Left lobe of liver (tissue), 2 donors: ENCODE measurements around the gene TEK. TPM values are rescaled to one million over a fixed set of nuclear protein-coding genes. Genes with fewer than 3 reads are reported as not detected.

Experiments used
- ATAC-seq: fragments of 200-7000 bp; cut with Tn5 transposase; one replicate; pipeline ENCODE4 v1.9.1; 2020; ENCODE audit warnings: mild to moderate bottlenecking, moderate library complexity
- DNase-seq: peaks from one replicate; pipeline ENCODE4 v3.0.0-alpha.2; 2020; ENCODE audit warnings: low spot score
- total RNA-seq: library from RNA; stranded (reverse); gene quantifications from one replicate; pipeline ENCODE4 v1.2.1, GENCODE V29; 2021
- donor health status: DM: no; HTN: no; CAD: no; lungs with moderate emphysema.
- donor health status: DM: no; HTN: yes; CAD: no.

The TEK gene
- total RNA-seq, 1 donor from 2014 or later, result 4.4 TPM

DNA sequence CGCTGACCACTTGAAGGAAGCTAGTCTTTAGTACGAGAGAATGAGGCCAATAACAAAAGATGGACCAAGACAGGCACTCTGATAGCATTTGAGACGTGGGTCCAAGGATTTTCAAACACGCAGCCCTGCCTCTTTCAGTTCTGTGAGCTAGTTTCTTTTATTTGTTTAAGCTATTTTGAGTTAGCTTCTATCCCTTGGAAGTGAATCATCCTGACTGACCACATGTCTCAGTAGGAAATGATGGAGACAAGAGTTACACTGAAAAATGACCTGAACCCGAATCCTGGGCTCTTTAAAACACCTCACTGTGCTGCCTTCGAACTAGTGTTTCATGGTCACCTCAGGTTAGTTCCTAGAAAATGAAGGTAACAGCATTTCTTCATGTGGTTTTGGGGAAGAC lies 9.9 kb downstream of the TEK start:
- ATAC-seq, result no peak

DNA sequence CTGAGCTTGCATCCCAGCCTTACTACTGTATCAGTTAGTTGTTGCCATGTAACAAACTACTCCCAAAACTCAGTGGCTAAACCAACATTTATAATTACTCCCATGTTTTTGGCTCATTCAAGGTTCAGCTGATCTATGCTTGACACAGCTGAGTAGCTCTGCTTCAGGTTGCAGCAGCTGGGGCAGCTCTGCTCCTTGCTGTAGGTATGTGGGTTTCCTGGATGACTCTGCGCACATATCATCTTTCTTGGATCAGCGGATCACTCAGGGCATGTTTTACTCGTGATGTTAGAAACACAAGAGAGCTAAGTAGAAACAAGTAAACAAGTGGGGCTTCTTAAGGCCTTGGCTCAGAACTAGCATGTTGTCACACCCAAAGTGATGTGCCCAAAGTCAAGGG lies 15.1 kb downstream of the TEK start:
- no peak for ATAC-seq
- no peak for DNase-seq

More for the DNA sequence above, 9.9 kb downstream of the TEK start:
- no peak for DNase-seq

DNA sequence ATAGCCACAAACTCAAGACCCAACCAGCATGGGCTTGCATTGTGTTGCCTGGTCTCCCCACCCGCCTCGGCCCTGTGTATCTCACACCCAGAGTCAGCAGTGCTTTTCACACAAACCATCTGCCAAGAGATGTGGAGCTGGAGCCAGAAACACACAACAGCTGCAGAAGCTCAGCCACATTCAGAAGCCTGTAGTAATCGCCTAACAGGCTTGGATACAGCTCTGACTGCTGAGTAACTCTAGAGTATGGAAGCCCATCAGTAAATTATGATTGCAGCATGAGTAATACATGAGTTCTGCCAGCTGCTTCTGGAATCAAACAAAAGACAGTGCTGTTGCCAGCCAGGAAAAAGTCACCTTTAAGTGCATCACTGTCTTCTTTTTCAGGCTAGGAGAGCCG lies 16.0 kb downstream of the TEK start:
- DNase-seq, result no peak
- peak; percentile 34 for ATAC-seq

DNA sequence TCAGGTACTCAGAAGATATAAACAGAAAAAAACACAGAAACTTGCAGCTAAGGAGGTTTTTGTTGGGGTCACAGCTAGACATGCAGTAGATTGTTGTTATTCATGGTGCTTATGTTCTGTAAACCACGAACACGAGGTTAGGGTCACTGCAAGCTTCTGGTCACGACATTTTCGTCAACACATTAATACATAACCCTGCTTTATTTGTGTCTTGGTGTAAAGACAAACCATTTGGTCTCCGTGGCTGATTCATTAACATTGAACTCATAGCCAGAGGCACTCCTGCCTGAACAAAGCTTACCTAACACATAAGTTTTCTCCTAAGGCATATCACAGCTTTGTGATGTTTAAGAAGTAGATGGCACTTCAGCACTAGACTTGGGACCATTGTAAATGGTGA lies 16.9 kb downstream of the TEK start:
- DNase-seq, result no peak
- no peak for ATAC-seq

DNA sequence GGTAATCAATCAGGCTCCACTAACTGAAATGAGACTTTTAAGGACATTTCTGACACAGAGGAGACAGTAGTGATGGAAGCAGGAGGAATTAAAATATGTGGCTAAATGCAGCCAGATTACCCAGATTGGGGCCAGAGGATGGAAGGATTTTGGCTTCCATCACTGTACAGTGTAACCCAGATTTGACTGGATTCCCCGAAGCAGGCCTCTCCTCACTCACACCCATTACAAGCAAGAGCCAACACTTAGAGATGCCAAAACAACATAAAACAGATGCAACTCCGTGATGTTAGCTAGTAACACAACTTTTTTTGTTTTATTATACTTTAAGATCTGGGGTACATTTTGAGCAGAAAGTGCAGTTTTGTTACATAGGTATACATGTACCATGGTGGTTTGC lies 17.6 kb downstream of the TEK start:
- ATAC-seq, result no peak

DNA sequence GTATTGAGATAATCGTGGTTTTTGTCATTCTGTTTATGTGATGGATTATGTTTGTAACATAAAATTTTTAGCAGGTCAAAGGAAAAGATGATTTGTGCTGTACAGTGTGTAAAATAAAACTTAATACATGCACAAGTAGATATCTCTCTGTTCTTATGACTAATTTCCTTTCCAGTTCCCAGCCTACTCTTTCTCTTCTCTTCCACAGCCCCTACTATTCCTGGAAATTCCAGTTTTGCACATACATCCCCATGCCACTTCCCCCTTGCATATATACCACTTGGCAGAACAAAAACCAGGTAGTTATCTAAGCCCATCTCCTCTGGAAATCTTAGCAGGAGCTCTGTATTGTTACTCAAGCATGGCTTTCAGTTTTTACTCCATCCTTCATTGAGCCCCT lies 20.2 kb downstream of the TEK start:
- DNase-seq, result no peak

More for the DNA sequence above, 17.6 kb downstream of the TEK start:
- no peak for DNase-seq

DNA sequence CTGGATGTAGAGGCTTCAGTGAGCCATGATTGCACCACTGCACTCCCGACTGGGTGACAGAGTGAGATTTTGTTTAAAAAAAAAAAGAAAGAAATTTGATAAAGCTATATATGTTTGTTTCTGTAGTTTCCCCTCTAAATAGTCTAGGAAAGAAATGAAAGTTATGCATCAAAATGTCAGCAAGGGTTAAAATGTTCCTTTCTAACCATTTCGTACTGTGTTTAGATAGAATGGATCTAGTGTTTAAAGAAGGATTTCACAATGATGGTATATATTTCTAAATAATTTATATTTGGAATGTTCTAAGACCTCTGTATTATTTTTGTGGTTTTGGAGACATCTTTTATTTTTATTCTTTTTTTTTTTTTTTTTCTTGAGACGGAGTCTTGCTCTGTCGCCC lies 22.7 kb downstream of the TEK start:
- ATAC-seq (no peak), DNase-seq (no peak)

More for the DNA sequence above, 20.2 kb downstream of the TEK start:
- no peak for ATAC-seq

DNA sequence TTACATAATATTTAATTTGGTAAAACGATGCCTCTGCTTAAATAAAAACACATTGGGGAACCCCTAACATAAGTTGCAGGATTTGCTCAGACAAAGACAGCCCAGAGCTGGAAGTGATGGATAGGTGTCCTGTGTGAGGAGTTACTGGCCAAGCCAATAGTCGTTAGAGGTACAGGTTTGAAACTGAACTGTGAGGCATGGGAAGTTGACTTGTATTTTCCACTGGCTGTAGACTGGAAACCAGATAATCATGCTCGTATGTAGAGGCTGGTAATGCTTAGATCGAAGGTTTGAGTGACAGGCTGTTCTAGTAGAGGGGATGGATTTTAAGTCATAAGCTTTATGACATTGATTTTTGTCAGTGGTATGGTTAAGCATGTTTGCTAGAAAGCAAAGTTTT lies 24.8 kb downstream of the TEK start:
- no peak for ATAC-seq

DNA sequence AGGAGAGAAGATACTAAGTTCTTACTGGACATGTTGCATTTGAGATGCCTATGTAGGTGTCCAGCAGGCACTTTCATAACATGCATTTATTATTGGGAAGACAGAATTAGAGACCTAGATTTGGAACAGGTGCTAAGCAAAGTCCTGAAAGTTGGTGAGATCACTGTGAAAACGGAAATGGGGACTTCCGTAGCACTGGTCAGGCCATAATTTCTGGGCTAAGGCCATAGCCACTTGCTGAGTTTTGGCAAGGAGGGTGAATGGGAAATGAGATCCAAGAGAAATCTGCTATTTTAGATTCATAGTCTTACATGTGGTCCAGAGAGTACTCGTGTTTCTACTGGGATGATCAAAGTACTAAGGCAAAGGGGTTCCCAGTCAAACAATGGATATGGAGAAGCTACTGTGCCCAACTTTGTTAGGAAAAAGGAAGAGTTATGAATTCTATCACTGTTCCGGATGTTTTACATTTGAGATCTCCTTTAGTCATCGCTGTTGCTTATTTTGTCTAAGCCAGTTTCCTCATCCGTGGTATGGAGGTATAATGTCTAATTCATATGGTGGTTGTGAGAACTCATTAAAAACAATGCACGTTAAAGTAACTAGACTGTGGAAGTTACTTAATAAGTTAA lies 33.4 kb downstream of the TEK start:
- DNase-seq, result no peak
- no peak for ATAC-seq

More for the DNA sequence above, 24.8 kb downstream of the TEK start:
- no peak for DNase-seq

DNA sequence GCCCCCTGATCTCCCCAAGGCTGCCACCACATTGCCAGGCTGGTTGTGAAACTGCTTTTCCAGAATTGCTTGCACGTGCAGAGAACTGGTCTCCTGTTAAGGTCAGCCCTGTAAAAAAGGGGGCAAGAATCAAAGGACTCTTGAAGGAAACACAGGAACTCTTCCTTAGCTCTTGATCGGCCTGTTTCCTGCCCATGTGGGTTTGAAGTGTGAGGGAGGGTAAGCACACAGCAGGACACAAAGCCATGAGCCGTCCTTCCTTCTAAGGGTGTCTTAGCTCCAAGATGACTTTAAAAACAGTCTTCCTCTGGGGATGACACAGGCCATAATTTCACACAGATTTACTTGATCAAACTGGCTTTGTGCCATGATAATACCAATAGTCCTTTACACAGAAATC lies 36.1 kb downstream of the TEK start:
- ATAC-seq, result no peak
- no peak for DNase-seq

DNA sequence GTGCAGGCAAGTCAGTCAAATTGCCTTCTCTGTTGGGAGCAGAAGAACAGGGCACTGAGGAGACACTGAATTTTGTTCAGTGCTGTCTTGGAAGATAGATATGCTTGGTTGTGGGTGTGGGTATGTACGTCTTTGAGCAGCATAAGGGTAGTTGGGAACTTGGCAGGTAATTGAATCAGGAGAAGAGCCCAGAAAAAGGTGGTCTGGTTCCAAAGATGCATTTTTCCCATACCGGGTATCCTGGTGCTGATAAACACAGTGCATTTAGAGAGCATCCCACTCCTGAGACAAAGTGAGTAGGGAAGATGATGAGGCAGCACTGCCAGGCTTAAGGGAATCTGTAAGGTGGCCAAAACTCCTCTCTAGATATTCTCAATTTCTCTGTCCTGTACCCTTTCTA lies 40.6 kb downstream of the TEK start:
- ATAC-seq (no peak), DNase-seq (no peak)

DNA sequence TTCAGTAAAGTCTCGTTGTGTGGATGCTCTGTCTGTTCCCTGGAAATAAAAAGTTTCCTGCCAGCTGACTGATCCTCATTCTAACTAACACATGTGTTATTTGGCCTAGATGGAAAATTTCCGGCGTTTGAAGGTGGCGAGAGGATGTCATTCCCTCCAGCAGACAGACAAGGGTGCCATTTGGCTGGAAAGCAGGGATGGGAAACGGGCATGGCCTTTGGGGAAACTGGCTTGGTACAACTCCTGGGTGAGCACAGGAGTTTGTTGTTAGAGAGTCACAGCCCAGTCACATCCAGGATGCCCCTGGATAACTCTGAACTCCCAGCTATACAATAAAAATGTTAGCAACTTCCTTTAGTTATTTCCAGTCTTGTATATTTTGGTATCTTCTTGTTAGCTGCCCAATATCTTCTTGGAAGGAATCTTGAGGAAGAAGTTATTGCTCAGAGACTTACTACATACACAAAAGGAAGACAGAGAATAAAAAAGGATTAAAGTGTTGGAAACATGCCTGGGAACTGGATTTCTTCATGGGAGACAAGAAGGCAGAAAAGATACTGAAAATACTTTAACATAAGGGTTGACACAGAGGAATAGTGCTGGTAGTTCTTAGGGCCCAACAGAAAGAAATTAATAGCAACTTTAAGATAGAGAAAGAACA lies 41.9 kb downstream of the TEK start:
- DNase-seq (no peak), ATAC-seq (no peak)

DNA sequence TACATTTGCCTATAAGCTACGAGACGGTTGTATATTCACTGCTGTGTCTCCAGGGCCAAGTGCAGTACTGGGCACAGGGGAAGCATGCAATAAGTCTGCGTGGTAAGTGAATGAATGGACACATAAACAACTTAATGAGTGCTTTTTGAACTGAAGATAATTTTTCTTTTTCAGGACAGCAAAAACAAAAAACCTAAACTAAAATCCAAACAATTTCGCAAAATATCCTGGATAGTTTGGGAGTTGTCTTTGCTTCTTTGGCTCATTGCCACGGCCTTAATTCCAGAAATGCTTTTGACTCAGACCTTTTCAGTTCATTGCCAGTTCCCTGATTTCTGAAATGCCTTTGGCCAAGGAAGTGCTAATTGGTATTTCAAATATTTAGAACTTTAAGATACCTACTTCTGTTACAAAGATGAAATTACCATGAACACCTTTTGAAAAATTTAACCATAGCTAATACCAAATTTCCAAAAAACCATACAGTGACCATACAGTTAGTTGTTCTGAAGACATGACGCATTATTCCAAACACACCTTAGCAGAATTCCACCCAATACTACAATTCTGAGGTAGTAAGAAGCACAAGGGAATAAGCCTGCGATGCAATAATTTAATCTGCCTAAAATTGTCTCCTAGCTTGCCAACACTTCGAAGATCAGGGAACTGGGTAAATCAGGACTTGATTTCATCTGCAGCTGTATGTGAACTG lies 42.8 kb downstream of the TEK start:
- no peak for ATAC-seq
- no peak for DNase-seq

DNA sequence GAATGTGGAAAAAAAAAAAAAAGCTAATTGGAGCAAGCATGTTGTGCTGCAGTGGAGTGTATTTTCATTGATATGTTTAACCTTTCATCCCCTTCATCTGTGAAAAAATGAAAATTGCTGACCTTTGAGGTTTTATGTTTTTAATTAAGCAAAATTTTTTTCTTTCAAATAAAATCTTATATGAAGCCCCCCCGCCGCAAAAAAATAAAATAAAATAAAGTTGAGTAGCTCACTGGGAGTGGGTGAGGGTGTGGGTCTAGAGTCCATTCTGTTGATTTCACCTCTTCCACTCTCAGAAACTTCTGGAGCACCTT lies 43.3 kb downstream of the TEK start:
- ATAC-seq (no peak), DNase-seq (no peak)

DNA sequence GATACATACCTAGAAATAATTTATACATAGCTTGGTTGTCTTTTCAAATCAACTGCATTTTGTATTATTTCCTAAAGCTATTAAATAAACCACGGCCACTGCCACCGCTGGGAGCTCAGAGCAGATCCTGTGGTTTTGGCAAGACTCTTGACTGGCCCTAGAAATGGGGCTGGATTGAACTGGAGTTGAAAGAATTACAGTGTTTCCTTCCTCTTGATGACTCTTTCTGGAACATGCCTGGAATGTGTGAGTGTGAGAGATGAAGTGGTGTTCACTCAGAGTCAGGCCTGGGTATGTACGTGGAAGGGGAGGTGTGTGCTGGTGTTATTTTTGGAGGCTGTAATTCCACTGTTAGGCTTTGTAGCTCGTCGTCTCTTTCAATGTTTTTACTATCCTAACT lies 45.9 kb downstream of the TEK start:
- DNase-seq (no peak), ATAC-seq (no peak)

DNA sequence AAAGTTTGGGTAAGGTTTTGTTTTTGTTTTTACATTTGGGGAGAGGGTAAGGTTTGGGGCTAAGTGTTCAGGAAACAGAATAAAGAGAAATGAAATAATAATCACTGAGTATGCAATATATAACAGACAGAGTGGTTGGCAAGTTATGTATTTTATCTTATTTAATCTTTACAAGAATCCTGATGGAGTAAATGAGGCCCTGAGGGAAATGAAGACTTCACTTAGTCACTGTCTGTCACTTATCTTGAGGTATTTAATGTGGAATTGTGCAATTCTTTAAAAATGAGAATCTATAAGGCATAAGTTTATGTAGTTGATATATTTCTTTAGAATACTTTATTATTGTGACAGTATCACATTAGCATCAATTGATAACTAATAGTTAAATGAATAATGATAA lies 48.1 kb downstream of the TEK start:
- ATAC-seq, result no peak
- DNase-seq, result no peak

DNA sequence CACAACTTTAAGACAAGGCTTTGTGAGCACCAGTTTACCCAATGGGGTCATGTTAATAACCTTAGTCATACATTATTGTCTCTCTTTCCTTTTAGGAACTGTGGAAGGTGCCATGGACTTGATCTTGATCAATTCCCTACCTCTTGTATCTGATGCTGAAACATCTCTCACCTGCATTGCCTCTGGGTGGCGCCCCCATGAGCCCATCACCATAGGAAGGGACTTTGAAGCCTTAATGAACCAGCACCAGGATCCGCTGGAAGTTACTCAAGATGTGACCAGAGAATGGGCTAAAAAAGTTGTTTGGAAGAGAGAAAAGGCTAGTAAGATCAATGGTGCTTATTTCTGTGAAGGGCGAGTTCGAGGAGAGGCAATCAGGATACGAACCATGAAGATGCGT lies 48.7 kb downstream of the TEK start:
- DNase-seq, result no peak
- no peak for ATAC-seq

DNA sequence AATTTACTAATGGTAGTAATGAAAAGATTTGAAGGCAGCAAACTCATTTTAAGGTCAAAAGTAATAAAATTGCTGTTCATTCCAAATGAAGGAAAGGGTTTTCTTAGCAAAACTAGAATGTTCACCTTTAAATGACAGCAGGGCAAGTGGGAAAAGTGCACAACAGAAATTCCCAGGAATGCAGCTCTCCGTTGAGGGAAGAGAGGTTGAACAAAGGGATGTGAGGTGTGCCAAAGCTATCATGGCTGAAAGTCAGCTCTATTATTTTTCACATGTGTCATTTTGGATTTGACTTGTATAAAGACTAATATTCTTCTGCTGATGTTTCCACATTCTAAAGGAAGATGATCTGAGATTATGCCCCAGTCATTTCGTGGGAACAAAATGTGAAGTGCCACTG lies 51.6 kb downstream of the TEK start:
- DNase-seq (no peak), ATAC-seq (no peak)

DNA sequence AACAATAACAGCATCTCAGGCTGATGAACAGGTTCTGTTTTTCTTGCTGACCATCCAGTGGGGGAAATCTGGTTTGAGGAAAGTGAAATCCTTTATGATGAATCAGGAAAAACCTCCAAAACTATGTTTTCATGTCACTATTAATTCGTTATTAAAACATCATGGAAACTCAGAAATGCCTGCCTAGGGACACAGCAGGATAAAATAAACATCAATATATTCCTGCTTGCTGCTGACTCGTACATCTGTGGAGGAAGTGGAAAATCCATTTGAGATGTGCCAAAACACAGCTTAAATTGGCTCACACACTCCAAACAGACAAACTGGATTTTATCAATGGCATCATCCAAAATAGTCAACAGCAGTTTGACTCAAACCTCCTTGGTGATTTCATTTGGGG lies 53.0 kb downstream of the TEK start:
- ATAC-seq, result no peak
- DNase-seq, result no peak

DNA sequence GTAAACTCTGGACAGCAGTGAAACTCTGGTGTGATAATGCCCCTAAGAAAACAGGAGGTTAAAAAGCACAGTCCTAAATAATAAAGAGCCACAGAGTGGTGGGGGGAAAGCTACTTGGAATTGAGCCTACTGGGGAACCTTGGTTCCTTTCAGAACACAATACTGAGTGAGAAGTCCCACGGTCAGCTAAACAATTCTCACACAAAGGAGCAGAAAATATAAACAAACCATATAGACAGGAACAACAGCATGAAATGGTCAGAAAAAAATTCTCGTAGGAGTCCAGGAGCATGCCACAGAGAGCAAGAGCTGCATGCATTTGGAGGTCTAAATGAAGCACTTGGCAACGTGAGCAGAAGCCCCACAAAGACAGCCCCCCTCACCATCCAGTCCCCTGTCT lies 56.0 kb downstream of the TEK start:
- DNase-seq, result no peak
- ATAC-seq, result no peak

DNA sequence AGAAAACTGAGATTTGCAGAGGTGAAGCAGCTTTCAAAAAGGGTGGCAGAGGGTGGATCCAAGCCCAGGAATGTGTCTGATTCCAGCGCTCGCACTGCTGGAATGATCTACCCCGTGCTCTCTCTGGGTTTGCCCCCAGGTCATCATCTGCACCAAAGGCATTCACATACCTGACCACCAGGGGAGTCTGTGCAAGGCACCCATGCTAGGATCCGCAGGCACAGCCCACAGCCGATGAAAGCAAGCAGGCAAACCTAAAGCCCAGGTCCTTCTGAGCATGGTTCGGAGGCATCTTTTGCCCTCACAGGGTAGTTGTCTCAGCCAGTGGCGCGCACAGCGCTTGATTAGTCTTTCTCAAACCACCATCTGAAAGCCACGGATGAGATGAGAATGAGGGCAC lies 56.6 kb downstream of the TEK start:
- no peak for ATAC-seq

DNA sequence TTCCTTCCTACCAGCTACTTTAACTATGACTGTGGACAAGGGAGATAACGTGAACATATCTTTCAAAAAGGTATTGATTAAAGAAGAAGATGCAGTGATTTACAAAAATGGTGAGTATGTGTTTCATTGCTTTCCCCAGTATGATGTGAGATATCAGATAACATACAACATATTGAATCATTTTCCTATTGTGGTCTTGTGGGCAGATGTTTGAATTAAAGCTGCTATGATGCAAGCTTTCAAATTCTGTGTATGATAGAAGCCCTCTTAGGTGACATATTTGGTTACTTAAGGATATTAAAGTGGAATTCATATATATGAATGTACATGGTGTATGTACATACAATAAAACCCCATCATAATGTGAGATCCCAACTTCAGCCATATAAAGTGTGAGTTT lies 59.5 kb downstream of the TEK start:
- DNase-seq (no peak), ATAC-seq (no peak)

More for the DNA sequence above, 56.6 kb downstream of the TEK start:
- DNase-seq, result no peak

DNA sequence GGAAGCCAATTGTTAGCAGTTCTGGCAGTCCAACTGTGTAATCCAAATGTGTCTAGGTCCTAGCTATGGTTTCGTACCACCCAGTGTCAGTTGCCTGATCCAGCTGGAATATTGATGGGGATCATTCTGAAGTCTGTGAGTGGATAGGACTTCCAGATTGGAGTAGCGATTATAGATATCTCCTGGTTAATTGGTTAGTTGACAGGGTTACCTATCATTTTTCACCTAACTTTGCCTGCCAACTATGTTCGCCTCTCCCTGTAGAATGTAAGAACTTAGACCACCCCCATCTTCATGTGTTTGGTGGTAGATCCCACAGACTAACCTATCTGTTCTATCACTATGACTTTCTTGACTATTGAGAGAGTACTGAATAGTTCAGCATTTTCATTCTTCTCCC lies 59.9 kb downstream of the TEK start:
- no peak for ATAC-seq

More for the DNA sequence above, 59.9 kb downstream of the TEK start:
- DNase-seq, result no peak
